GM18517 (cell line): ENCODE results near the gene MARCHF6.
A peak's percentile ranks its signal among the peaks of the same experiment; 100 is the strongest.
"Not testable (repeated sequence)": the region's sequence is repeated elsewhere in the genome, so short reads cannot be mapped to it uniquely, and the experiment has no call there.

Experiments used
- ATAC-seq: cut with Tn5 transposase; IDR thresholded peaks from one replicate; pipeline ENCODE4 v1.9.1; 2021; ENCODE audit warnings: mild to moderate bottlenecking, moderate library complexity; ENCODE audit not compliant: unreplicated experiment

MARCHF6 gene

DNA sequence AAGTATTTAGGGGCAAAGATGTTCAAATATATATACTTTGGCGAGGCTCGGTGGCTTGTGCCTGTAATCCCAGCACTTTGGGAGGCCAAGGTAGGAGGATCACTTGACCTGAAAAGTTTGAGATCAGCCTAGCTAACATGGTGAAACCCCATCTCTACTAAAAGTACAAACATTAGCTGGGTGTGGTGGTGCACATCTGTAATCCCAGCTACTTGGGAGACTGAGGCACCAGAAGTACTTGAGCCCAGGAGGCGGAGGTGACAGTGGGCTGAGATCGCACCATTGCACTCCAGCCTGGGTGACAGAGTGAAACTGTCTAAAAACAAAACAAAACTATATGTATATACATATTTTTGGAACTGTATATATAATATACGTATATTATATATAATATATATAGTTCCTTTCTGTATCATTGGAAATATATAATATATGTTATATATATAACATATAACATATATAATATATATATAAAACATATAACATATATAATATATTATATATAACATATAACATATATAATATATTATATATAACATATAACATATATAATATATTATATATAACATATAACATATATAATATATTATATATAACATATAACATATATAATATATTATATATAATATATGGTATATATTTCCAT is 8.9 kb upstream of the MARCHF6 start:
- not testable (repeated sequence) for ATAC-seq

DNA sequence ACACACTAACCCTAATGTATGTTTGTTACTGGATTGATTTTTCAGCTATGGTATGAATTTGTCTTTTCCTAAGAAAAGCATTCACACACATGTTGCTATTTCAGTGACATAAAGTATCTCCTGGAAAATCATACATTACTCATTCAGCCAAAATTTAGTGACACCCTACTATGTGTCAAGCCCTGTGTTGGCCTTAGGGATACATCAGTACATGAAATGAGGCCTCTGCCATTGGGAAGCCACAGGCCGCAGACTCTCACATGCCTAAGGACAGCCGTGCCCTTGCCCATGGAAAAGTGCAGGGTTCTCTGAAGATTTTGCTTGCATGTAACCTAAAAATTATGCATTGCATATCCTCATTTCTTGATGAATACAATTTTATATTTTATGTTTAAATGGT is 5.2 kb upstream of the MARCHF6 start:
- ATAC-seq, result no peak

DNA sequence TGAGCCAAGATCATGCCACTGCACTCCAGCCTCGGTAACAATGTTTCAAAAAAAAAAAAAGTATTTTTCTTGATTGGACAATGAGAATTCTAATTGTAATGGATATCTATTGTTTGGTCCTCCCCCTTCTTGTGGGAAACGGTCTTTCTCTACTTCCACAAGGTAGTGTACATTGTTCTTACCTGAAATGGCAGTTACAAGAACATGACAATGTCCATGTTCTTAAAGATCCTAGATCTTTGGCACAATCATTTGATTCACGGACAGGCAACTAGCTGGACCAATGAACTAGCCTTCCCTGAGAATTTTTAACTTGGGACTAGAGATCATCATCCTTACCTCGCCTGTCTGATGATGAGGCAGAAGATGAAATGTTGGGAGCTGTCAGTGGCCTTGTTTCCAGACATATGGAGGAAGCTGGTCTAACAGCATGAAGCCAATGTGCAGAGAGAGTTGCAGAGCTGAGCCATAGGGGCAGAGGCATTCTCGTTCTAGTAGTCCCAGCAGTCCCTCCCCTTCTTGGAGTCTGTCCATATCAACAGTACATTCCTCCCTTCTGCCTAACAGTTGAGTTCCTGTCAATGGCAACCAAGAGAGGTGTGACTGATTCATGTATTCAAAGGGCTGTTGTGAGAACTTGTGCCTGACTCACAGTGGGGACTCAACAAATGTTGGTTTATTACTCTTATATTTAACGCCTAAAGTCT is 2.1 kb upstream of the MARCHF6 start:
- no peak for ATAC-seq

DNA sequence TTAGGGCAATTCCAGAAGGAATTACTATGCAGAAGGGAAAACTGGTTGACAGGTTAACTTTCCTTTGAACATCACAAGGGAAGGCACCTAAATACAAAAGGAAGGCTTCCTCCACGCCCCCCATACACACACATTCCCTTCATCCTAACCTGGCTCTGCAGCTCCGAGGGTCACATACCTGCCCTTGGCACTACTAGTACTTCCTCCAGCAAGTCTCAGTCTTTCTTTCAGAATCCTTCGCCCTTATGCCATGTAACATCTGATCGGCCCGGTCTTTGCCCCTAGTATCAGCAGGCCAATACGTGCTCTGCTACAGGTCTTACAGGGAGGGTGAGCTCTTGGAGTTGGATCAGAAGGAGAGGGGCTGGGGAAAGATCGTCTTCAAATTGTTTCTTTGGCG is 1.6 kb upstream of the MARCHF6 start:
- no peak for ATAC-seq

DNA sequence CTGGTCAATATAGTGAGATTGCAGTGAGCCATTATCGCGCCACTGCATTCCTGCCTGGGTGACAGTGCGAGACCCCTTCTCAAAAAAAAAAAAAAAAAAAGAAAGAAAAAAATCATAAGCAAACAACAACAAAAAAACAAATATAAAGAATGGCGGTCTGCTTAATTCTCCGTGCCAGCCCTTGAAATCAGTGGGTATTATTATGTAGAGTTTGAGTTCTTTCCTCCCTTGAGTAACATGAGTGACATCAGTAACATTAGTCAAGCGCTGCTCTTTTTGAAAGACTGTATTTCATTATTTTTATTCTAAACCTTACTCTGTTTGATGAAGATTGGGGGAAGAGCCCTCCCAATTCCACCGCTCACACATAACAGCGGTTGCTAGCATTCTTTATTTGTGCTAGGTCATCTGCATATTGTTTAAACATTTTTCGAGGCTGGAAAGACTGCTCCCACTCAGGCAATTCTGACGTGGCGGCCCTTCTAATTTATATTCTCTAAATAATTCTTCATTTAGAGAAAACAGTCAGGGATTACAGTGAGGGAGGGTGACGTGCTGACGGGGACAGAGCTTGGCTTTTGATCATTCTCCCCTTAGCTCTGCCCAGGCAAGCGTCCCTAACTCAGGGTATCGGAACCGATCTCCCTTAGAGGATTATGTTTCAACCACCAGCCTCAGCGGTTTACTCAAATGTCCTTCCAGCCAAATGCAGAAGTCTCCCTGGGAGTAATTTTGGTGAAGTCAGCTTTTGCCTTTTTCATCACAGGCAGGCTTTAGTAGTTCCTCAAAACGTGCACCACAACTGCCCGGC is 860 bp upstream of the MARCHF6 start:
- peak; percentile 4 for ATAC-seq

DNA sequence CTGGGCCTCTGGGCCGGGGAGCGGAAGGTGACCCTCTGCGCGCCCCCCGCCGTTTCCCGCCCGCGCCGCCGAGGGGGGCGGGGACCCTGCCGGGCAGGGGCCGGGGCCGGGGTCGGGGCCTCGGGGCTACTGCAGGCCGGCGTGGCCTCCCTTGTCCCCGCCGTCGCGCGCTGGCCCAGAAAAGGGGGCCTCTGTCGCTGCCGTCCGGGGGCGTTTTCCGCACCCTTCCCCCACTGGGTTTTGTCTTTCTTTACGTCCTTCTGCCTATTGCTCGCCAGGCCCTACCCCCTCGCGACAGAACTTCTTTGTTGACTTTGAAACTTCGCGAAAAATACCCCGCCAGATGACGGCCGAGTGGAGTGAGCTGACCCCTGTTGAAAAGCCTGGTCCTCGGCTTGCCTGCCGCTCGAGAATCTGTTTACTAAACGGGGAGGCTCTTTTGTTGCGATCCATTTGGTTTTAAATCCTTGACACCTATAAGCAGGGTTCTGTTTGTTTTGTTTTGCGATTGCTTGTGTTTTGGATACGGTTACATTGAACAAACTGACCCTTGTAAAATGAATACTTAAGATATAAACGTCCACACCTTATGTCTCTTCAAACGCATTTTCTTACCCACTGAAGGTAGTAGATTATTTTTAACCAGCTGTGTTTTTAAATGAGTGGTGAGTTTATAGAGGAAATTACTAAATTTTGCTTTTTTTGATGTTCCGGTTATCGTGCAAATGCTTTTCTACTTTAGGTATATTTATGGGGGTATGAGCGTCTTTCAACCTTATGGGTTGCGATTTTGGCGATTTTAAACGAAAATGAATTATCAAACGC is 765 bp downstream of the MARCHF6 start:
- ATAC-seq, result peak; percentile 29

DNA sequence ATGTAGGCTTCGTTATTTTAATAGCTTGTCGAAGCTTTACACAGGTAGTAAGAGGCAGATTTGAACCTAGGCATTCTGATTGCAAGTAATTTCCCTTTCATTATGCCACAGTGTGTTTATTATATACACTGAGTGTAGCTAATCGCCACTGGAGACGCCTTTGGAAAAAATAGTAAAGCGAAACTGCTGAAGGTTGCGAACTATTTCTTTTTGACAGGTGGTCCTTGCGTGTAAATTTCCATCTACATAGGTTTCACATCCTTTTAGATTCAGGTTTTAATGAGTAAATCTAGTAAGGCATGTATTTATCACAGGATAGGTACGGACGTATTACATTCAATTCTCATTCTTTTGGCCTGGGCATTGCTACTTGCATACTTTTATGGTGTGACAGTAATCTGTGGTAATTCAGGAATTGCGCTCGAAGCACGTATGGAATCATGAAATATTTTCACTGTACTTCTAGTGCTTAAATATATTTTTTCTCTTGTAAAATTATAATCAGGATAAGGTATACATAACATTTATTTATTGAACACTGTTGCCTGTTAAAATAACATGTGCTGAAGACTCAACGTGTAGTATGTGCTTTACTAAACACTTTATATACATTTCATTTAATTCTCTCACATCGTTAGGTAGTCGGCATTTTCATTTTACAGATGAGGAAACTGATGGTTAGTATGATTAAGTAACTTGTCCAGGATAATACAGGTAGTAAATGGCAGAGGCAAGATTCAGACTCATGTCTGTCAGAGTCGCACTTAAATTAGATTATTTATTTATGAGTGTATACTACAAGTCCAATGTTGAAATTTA is 1.8 kb downstream of the MARCHF6 start:
- ATAC-seq, result no peak

DNA sequence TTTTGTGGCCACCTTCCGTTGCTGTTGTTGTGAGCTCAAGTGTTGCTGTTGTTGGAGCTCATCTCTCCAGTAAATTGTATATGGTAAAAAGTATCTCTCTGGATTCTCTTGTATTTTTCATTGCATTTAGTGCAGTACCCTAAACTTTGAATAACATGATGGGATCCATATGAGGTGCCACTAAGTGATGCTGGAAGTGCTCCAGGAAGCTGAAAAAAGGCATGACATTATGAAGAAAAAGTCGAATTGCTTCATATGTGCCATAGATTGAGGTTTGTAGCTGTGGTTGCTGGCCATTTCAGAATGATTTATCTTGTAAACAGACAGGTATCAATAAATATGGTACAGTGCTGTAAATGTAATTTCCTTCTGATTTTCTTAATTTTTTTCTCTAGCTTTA is 5.5 kb downstream of the MARCHF6 start:
- ATAC-seq, result no peak

DNA sequence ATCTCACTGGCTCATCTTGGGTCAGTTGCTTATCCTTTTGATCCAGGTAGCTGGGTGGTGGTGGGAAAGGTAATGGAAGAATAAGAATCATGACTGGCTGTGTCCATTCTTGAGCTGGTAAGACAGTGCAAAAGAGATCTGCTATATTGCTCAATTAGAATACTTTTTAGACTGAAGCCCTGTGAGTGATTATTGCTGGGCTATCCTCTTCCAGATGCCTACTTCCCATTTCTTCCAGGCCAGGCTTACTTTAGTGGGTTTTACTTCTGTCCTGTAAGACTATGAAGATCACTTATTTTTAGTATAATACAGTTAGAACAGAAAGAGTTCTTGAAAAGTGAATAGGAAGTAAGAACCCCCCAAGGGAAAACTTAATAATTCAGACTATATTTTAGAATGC is 7.2 kb downstream of the MARCHF6 start:
- ATAC-seq, result no peak

DNA sequence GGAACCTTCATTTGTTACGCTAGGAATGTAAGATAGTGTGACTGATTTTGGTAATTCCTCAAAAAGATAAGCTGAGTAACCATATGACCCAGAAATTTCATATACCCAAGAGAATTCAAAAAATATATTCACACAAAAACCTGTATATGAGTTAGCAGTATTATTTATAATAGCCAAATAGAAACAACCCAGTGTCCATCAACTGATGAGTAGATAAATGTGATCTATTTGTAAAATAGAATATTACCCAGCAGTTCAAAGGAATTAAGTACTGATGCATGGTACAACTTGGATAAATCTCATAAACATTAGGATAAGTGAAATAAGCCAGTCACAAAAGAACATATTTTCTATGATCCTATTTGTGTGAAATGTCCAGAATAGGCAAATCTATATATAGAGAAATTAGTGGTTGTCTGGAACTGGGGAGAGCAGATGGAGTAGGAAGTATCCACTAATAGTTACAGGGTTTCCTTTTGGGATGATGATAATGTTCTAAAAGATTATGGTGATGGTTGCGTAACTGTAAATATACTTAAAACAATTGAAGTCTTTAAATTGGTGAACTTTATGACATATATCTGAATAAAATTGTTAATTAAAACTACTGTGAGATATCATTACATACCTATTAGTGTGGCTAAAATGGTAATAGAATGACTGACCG is 10.2 kb downstream of the MARCHF6 start:
- no peak for ATAC-seq

DNA sequence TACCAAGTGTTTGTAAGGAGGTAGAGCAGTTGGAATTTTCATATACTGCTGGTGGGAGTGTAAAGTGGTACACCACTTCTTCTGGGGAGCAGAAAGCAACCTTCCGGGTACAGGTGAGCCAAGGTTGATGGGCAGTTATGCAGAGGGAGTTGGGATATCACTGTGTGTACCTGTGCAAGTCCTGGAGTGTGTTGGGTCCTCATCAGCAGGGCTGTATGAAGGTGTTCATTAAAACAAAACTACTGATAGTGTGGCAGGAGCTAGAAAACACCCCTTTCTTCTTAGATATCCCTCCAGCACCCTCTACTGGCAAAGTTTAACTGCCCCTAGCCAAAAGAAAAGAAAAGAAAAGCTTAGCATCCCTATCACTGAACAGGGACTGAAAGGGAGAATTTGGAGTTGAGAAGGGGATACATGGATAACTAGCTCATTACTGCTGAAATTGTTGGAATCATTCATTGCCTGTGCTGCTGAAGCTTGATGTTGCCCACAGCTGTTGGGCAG is 10.7 kb downstream of the MARCHF6 start:
- no peak for ATAC-seq

DNA sequence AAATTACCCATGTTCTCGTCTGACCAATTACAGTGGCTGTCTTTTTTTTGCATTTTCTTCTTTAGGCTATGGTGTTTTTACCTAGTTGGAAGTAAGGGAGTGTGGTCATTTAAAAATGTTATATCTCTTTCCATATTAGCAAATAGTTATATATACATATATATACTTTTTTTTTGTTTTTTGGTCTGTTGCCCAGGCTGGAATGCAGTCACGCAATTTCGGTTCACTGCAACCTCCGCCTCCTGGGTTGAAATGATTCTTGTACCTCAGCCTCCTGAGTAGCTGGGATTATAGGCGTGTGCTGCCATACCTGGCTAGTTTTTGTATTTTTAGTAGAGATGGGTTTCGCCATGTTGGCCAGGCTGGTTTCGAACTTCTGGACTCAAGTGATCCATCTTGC is 12.3 kb downstream of the MARCHF6 start:
- no peak for ATAC-seq

DNA sequence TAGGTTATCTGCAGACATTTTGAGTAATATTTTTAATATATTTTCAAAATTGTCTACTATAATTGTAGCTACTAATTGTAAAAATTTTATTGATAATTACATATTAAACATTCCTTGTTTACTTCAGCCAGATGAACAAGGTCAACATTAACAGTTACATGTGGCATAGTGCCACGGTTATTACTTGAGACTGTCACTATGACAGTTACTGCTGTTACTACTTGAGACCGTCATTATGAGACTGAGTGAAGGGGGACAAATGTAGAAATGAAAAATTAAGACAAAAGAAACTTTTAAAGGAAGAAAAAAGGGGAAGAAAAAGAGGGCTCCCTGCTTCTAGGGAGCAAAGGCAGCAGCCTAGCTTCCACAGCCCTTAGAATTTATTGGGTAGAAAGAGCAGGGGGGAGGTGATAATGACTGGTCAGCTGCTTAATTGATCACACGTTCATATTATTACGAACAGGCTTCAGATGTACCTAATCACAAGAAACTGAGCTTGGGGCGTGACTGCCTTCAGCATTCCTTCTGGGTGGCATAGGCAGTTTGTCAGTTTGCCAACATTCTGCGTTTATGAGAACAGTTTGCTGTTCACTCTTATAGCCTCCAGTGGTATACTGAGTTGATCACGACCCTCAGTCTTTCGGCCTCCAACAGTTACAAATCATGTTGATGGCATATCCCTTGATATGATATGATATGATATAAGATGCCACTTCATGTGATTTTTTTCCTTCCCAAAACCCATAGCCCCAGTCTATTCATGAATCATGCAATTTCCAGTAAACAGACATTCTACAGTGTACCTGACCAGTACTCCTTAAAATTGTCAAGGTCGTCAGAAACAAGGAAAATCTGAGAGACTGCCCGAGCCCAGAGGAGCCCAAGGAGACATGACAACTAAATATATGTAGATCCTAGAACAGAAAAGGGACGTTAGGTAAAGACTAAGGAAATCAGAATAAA is 13.1 kb downstream of the MARCHF6 start:
- ATAC-seq, result no peak

DNA sequence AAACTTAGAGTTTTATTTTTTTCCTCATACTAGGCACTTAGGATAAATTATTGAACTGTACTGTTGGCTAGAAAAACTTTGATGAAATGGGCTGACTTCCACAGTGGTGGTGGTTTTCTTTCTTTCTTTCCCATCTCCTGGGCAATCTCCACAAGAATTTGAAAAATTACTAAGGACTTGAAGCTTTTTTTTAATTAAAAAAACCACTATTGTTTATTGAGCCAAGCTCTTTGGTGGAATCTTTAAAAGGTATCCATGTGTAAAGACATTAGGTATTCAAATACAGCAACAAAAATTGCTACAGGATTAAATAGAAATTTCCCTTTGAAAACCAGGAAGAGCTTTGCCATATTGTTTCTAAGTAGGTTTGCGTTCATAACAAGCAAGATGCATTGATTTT is 14.1 kb downstream of the MARCHF6 start:
- no peak for ATAC-seq

DNA sequence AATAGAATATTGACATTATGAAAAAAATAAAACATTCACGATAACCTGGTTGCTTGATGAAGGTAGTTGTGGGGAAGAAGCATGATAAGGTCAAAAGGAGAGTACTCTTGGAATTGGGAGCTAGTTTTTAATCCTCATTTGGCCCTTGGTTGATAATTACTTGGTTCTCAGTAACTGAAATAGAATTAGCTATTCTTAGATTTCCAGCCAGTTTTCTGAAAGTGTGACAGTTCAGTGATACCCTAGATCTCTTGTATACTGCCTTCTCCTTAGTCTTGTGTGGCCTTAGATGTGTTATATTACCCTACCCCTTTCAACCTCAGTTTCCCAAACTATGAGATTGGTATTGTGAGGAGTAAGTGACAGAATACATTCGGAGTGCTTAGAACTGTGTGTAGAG is 17.4 kb downstream of the MARCHF6 start:
- ATAC-seq, result no peak

DNA sequence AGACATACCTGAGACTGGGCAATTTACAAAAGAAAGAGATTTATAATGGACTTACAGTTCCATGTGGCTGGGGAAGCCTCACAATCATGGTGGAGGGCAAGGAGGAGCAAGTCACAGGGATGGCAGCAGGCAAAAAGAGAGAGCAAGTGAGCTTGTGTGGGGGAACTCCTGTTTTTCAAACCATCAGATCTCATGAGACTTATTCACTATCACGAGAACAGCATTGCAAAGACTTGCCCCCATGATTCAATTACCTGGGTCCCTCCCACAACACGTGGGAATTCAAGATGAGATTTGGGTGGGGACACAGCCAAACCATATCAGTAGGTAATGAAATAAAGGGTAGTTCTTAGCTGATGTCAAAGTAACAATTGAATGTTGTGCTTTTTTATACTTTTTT is 17.9 kb downstream of the MARCHF6 start:
- ATAC-seq, result not testable (repeated sequence)

DNA sequence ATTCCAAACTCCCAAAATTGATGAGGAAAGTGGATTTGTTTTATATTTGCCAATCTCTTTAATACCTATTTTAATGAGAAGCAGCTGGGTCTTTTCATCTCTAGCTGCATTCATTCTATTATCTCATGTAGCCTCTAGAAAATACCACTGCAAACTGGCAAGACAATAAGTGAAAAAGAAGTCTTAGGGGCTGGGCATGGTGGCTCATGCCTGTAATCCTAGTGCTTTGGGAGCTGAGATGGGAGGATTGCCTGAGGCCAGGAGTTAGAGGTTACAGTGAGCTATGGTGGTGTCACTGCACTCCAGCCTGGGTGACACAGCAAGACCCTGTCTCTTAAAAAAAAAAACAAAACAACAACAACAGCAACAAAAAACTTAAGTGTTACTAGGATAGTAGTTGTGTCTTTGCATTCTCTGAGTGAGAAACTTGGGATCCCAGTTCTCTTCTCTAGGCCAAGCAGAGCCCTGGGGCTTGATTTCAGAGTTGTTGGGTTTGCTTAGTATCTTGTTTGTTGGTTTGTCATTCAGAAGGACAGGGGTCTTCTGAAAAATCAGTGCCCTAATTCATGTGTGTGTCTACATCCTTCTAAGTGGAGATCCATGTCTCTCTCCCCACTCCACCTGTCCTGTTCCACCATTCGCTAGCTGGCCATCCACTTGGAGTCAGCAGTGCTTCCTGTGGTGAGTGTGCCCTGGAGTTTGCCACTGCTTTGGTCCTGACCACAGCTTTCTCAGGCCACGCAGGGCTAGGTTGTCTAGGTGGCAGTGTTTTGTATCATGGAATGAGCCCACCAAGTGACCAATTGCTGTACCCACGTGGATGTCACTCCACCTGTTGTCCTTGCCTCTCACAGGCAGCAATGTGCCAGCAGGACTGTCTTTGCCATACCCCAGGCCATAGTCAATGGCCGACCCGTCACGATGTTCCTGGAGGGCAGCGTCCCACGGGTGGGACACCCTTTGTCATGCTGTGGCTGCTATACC is 19.5 kb downstream of the MARCHF6 start:
- ATAC-seq, result no peak
